Measurements from ENCODE around the gene PTGDS.
"Not testable (repeated sequence)": the region's sequence is repeated elsewhere in the genome, so short reads cannot be mapped to it uniquely, and the experiment has no call there.

PTGDS gene

DNA sequence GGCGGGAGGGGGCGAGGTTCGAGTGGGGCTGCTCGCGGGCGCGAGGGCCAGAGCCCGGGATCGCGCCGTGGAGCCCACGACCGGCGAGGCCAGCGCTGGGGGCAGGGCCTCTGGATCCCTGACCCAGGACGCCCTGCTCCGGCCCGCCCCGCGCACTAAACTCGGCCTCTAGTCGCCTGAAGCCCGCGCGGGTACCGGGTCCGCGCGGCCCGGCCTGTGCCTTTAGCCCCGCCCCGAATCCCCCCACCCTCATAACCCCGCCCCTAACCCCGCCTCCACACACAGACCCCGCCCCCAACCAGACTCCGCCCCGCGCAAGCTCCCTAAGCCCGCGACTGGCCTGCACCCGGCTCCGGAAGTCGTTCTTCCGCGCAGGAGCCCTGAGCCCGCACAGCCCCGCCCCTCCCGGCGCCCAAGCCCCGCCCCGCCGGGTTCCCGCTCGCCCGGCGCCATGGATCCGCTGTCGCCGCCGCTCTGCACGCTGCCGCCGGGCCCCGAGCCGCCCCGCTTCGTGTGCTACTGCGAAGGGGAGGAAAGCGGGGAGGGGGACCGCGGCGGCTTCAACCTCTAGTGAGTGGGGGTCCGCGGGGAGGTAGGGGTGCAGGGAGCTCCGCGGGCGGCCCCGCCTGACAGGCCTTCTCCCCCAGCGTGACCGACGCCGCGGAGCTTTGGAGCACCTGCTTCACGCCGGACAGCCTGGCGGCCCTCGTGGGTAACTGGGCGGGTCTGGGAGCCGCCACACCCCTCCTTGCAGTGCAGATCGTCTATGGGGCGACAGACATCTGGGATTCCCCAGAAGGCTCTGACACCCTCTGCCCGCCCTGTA lies 14.9 kb downstream of the PTGDS start, which contains the start of gene PAXX:
PAXX (plus strand) TSS at position 430 of the 826 bp plus-strand sequence; CDS start at position 452, 22 bp downstream.
- DNase-seq (ENCODE audit: low read depth), result peak; percentile 67

DNA sequence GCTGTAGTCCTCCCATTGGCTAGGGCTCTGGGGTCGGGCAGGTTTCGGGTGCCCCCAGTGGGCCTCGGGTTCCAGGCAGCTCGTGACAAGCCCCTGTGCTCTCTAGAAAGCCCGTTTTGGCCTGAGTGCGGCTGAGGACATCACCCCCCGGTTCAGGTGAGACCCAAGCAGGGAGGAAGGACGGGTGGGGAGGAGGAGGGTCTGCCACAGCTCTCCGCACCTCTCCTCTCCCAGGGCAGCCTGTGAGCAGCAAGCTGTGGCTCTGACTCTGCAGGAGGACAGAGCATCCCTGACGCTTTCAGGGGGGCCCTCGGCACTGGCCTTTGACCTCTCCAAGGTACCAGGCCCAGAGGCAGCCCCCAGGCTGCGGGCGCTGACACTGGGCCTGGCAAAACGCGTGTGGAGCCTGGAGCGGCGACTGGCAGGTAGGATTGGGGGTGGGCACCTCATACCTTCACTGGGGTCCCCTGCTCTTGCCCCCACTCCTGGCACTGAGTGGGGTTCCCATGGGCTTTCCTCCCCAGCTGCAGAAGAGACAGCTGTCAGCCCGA lies 15.6 kb downstream of the PTGDS start:
- no peak for DNase-seq (ENCODE audit: low read depth)

DNA sequence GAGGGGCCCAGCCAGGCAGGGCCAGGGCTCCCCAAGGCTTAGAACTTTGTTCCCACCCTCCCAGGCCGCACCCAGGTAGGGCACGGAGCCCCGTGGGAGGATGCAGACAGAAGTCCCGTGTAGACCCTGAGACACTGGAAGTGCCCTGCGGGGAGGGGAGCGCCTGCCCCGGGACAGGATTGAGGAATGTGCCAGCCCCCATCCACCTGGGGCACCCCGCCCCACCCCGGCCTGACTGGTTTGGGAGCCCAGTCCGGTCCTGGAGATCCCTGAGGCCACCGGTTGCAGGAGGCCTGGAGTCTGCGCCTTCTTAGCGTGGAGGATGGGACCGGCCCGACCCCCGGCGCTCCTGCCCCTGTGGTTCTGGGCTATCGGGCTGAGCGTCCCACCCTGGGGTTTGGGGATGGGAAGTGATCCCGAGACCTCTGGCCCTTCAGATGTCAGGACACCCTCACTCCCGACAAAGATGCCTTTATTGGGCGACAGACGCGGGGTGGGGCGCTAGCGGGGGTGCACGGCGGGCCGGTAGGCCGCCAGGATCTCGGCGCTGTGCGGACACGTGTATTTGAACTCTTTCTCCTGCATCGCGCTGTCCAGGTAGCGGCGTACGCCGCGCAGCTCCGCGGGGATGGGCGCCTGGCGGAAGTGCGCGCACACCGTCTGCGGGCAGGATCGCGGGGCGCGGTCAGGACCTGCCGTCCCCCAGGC lies 17.0 kb downstream of the PTGDS start:
- no peak for DNase-seq (ENCODE audit: low read depth)

DNA sequence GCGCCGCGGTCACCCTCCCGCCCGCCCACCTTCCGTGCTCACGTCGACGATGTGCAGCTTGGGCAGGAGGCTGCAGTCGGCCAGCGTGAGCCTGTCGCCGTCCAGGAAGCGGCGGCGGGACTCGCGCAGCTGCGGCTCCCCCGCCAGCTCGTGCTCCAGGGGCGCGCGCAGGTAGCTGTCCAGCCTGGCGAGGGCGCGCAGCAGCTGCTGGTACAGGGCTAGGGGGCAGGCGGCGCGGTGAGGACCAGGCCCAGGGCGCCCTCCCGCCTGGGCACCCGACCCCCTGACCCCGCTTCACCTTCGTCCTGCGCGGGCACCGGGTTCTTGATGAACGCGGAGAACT lies 17.6 kb downstream of the PTGDS start:
- DNase-seq (ENCODE audit: low read depth), result no peak

DNA sequence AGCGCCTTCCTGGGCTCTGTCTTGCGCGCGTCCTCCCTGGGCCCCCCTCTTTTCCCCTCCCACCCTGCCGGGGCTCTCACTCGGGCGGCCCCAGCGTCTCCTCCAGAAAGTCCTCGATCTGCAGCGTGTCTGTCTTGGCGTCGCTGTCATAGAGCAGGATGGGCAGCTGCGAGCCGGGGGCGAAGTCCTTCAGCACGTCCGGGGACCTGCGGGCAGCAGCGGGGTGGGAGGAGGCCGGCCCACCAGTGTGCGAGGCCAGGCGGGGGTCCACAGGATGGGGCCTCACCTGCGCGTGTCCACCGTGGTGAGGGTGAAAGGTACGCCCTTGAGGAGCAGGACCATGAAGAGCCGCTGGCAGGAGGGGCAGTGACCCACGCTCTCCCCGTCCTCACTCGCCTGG lies 18.1 kb downstream of the PTGDS start:
- no peak for DNase-seq (ENCODE audit: low read depth)

DNA sequence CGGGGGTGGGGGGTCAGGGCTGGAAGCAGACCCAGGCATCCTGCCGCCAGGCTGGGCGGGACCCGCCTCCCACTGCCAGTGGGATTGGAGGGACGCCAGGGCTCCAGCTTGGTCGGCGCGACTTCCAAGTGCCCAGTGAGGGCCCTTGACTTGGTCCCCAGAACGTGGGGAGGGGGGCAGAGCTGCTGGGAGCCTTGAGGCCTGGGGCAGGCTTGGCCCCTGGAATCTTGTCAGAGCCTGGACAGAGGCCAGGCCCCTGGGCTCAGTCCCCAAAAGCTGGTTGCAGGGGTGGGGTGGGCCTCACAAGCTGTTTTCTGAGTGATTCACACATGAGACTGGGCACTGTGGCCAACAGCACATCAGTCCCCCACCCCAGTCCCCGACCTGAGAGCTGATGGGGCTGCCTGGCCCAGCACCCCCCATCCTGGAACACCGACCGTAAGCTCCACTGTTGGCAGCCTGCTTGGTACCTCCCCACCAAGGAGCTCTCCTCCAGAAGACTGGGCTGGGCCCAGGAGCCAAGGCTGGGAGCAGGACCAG lies 18.5 kb downstream of the PTGDS start:
- DNase-seq (ENCODE audit: low read depth), result no peak

DNA sequence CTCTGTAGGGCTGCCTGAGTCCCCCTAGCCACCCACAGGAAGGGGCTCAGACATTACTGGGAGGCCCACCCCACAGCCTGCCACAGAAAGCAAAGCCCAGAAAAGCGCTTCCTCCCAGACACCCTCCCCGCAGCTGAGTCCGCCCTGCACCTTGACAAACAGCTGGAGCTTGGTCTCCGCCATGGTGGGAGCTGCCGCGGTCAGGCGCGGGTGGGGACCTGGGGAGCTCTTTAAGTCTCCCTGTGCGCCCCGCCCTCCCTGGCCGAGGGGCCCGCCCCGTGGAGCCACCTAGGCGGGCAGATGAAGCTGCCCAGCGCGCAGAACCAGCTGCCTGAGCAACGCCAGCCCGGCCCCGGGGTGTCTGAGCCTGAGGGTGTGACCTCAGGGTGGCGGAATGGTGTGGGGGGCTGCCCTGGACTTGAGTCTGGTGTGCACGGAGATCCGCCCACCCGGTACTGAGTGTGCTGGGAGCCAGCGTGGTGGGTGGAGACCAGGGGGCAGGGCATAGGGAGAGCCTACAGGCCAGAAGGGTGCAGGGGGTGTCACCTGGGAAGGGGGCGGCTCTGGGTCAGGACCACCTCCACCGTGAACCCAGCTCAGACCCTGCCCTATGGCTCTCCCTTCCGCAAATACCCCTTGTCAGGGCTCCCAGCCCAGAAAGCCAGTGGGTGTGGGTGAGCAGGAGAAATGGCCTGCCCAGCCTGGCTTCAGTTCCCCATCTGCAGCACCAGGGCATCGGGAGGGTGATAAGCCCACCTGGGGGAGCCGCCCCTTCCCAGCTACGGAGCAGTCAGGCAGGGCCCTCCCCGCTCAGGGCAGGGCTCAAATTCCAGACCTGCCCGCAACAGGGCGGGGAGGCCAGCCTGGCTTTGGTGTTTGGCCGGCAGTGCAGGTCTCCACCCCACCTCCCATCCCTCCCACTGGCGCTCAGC lies 19.3 kb downstream of the PTGDS start, which contains the start of gene CLIC3:
CLIC3 (minus strand) TSS at position 208 of the 932 bp plus-strand sequence; CDS start at position 183, 25 bp downstream.
- no peak for DNase-seq (ENCODE audit: low read depth)

DNA sequence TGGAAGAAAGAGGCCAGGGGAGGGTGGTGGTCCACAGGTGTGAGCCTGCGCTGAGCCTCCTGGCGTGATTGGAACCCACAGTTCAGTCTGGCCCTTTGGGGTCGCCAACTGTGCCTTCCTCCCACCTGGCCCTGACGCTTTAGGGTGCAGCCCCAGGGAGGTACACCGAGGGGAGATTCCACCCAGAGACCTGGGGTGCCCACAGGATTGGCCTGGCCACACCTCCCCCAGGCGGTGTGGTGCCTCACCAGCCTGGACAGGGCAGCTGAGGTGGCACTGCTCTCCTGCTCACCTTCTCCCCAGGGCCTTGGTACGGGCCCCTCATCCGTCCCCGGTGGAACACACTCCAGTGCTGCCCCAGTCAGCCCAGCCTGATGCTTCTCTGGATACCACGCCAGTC lies 20.1 kb downstream of the PTGDS start:
- DNase-seq (ENCODE audit: low read depth), result no peak

DNA sequence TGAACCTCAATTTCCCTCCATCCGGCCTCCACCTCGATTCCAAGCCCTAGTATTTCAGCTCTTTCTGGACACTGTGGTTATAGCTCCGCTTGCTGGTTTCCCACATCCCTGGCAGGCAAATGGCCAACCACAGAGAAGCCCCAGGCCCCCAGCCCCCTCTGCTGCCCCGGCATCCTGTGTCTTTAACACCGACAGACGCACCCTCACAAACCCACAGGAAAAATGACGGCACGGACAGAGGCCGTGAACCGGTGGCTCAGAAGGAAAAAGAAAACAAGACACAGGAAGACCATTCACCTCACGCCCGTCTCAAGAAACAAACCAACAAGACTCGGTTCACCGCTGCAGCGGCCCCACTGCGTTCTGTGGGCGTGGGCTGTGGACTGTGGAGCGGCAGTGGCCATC lies 20.5 kb downstream of the PTGDS start:
- DNase-seq (ENCODE audit: low read depth), result no peak

DNA sequence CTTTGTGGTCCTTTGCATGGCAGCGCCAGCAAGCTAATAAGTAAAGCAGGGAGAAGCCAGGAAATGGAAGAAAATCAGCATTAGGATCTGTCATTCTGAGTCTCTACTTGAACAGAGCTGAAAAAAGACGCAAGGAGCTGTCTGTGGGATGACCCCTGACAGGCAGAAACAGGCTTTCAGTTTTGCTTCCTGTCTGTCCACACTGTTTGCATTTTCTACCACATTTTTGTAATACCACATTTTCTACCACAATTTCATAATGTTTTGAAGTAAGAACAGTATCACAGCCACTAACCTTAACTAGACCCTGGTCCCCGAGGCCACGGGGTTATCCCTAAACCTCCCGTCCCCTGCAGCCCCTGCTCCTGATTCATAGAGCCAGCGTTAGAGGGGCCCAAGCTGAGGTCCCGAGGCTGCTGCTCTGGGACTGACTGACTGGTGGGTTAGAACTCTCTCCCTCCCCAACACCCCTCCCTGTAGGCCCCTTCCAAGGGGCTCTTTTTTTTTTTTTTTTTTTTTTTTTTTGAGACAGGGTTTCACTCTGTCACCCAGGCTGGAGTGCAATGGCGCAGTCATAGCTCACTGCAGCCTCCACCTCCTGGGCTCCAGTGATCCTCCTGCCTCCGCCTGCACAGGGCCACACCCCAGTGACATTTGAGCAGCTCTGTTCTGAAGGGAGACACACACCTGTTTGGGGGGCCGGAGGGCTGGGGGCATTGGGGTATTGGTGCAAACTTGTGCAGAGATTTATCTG lies 23.1 kb downstream of the PTGDS start:
- DNase-seq (ENCODE audit: low read depth), result no peak

DNA sequence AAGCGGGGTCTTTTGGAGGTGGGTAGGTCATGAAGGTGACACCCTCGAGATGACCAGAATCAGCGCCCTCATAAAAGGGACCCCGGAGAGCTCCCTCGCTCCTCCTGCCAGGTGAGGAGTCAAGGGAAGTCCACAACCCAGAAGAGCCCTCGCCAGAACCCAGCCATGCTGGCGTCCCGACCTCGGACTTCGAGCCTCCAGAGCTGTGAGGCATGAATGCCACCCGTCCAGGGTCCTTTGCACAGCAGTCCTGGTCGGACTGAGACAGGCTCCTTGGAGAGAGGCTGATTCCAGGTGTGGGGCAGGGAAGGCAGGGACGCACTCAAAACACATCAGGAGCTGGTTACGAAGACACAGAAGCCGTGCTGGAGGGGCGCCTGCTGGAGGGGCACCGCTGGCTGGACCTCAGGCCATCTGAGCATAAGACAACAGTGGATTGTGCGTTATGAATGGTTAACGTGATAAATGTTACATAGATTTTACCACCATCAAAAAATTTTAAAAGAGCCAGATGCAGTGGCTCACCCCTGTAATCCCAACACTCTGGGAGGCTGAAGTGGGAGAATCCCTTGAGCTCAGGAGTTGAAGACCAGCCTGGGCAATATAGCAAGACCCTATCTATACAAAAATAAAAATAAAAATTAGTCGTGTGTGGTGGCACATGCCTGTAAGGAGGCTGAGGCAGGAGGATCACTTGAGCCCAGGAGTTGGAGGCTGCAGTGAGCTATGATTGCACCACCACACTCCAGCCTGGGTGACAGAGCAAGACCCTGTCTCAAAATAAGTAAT lies 24.7 kb downstream of the PTGDS start:
- no peak for DNase-seq (ENCODE audit: low read depth)

DNA sequence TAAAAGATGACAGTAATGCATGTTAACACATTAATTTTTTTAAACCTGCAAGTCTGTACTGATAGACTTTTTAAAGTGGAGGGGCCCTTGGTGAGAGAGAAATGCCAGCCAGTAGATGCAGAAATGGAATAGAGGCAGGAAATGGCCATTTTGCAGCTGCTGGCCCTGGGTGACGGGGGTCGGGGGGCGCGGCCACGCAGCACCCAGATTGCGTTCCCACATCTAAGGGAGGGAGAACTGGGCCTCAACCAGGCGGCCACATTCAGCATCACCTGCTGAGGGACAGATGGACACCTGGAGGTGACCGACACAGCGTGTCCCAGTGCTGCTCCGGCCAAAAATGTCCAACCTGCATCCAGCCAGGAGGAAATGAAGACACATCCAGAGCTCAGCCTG lies 25.3 kb downstream of the PTGDS start:
- DNase-seq (ENCODE audit: low read depth), result no peak

DNA sequence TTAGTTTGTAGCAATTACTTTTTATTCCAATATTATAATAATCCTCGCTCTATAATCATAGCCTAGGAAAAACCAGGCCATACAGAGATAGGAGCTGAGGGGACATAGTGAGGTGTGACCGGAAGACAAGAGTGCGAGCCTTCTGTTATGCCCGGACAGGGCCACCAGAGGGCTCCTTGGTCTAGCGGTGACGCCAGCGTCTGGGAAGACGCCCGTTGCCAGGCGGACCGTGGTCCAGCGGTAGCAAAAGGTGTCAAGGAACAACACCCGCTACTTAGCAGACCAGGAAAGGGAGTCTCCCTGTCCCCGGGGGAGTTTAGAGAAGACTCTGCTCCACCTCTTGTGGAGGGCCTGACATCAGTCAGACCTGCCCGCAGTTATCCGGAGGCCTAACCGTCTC lies 27.0 kb downstream of the PTGDS start:
- DNase-seq (ENCODE audit: low read depth), result not testable (repeated sequence)

DNA sequence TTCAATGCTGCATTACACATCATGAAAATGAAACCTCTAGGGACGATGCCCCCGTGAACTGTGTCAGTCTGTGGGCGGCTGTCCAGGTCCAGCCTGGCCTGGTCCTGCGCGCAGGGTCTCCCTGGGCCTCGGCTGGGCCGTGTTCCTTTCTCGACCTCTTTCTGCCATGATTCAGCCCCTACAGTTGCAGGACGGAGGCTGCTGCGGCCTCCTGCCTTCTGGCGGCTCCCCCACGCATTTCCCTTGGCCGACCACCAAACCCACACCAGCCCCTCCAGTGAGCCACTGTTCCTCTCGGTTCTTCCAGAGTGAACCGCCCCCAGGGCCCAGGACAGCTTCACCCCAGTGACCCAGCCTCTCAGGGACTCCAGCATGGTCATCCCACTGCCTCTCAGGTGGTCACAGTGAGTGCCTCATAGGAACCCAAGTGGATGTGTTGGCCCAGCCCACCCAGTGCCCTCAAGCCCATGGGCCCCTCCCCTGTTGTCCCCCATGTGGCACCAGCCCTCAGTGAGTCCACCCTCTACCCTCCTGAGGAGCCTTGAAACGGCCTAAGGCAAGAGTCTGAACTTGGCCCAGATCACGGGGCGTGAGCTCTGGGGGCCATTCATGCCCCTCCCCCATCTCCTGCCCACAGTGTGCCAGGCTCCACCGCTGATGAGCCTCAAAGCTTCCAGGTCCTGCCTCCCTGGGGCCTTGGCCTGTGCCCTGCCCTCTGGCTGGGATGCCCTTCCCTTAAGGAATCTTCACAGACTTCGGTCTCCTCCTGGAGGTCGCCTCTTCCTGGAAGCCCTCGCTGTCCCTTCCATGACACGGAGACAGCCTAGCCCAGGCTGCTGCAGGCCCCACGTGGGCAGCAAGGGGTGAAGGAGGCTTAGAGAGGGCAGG lies 29.1 kb downstream of the PTGDS start:
- DNase-seq (ENCODE audit: low read depth), result no peak

DNA sequence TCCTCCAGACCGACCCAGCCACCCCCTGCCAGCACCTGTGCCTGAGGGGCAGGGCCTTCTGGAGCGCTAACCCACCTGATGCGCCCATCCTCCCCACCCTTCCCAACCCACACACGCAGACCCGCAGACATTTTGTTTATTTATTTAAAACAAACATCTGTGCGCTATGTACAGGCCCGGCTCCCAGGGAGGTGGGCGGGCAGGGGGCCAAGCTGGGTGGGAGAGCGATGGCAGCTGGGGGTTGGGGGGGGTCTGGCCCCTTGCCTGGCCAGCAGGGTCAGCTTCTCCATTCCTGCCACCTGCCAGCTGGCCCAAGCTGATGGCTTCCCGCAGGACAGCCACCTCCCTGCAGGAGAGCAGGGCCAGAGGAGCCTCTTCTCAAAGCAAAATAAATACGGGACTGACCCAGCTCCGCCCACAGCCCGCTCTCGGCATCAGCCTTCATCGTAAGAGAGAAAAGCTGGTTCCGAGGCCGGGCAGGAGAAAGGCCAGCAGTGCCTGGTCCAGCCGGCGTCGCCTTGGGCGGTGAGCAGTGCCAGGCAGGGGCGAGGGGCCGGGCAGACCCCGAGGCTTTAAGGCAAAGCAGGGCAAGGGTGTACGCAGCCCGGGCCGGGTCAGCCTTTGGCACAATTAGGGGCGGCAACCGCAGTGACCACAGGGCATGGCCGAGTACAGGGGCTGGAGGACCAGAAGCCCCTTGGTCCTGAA lies 30.0 kb downstream of the PTGDS start:
- DNase-seq (ENCODE audit: low read depth), result no peak

DNA sequence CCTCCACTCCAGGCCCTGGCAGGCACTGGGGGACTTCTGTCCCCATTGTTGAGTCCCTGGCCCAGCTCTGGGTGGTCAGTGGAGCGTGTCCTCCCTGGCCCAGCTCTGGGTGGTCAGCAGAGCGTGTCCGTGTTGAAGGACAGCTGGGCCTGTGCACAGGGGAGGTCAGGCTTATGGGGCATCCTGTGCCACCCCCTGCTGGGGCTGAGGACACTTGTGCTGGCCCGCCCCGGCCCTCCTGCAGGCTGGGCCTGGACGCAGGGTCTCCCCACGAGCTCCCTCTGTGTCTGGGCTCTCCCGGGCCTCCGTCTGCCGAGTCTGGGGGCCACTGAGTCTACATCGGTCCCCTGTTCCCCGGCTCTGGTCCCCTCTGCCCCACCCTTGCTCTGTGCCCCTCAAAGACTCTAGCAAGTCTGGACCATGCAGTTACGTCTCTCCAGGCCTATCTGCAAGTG lies 30.5 kb downstream of the PTGDS start:
- DNase-seq (ENCODE audit: low read depth), result no peak

DNA sequence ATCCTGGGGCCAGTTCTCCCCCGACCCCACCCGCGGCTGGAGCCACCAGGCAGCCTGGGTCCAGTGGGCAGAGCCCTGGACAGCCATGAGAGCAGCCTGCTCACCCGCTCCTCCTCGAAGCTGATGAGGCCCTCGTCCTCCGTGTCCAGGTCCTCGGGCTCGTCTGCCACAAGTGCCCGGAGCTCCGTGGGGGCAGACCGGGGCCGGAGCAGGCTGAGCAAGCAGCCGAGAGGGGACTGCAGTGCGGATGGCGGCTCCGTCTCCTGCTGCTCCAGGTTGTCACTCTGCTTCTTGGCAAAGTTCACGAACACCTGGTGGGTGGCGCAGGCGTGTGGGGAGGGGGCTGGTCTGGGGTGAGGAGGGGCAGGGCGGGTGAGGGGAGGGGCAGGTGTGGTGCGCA lies 31.0 kb downstream of the PTGDS start:
- no peak for DNase-seq (ENCODE audit: low read depth)

DNA sequence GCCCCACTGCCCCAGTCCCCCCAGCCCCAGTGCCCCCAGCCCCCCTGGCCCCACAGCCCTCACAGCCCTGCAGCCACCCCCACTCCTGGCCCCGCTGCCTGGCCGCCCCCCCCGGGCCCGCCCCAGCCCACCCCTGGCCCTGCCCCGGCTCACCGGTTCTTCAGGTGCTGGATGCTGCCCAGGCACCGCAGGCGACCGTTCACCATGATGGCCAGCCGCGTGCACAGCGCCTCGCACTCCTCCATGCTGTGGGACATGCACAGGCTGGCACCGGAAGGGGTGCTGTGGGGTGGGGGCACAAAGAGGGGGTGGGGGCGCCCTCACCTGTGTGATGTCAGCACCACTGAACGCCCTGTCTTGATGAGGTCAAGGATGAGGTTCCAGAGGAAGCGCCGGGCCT lies 31.9 kb downstream of the PTGDS start:
- no peak for DNase-seq (ENCODE audit: low read depth)

All from GM04504 (cell line).